Measurements from ENCODE around the gene SERPINB12. TPM values are rescaled to one million over a fixed set of nuclear protein-coding genes. Genes with fewer than 3 reads are reported as not detected.

Gene SERPINB12
- total RNA-seq, 4 donors from 2014 or later: 14.8 to 88.4 (median 79.5) TPM

DNA sequence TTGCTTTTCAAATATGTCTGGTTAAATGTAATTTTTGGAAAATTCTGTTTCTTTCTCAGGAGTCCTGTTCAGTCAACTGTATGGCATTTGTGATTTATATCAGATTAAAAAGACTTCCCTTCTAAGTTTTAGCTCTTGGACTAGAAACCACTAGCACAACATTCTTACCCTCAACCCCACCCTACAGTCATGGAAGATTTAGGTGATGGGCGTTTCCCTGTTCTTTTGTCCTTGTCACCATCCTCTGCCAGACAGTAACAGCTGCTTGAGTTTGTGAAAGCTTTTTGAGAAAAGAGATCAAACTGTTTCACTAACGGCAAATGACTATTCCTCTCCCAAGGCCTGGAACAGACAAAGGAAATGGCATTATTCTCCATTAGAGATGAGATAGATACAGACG, 33.6 kb upstream of the SERPINB12 start:
- peaks cover 7% of the 10 kb centered on the region for H3K4me1 ChIP-seq
- DNase-seq (ENCODE audit: low spot score in 2 of 2): no peak
- TF ChIP-seq EP300 (IDR thresholded peaks at IDR 0.05): no peak
- TF ChIP-seq, protein P1, sequence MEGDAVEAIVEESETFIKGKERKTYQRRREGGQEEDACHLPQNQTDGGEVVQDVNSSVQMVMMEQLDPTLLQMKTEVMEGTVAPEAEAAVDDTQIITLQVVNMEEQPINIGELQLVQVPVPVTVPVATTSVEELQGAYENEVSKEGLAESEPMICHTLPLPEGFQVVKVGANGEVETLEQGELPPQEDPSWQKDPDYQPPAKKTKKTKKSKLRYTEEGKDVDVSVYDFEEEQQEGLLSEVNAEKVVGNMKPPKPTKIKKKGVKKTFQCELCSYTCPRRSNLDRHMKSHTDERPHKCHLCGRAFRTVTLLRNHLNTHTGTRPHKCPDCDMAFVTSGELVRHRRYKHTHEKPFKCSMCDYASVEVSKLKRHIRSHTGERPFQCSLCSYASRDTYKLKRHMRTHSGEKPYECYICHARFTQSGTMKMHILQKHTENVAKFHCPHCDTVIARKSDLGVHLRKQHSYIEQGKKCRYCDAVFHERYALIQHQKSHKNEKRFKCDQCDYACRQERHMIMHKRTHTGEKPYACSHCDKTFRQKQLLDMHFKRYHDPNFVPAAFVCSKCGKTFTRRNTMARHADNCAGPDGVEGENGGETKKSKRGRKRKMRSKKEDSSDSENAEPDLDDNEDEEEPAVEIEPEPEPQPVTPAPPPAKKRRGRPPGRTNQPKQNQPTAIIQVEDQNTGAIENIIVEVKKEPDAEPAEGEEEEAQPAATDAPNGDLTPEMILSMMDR (IDR thresholded peaks at IDR 0.05): no peak
- no peak for TF ChIP-seq POLR2A (IDR thresholded peaks at IDR 0.05)
- no peak for TF ChIP-seq POLR2AphosphoS5 (IDR thresholded peaks at IDR 0.05)
- no peaks in the 10 kb centered on the region for H3K9me3 ChIP-seq
- 11% methylated on average over 3 of the region's 3 CpGs for WGBS
- no peak overlapping the region for H3K27ac ChIP-seq
- H3K4me3 ChIP-seq: no peak overlapping the region
- no peaks in the 10 kb centered on the region for H3K27me3 ChIP-seq
- peaks cover 10% of the 10 kb centered on the region for H3K36me3 ChIP-seq

GRCh38 chr18:63511285-63511684, 30.9 kb upstream of the SERPINB12 start:
- no peak for DNase-seq (ENCODE audit: low spot score in 2 of 2)
- H3K4me1 ChIP-seq: peaks cover 7% of the 10 kb centered on the region
- H3K27ac ChIP-seq: no peak overlapping the region
- no peaks in the 10 kb centered on the region for H3K9me3 ChIP-seq
- H3K4me3 ChIP-seq: no peak overlapping the region
- WGBS: 28% methylated on average over 7 of the region's 7 CpGs
- H3K27me3 ChIP-seq: no peaks in the 10 kb centered on the region
- no peak for TF ChIP-seq POLR2A (IDR thresholded peaks at IDR 0.05)
- TF ChIP-seq, protein P1 (IDR thresholded peaks at IDR 0.05): peak in 1 of 2 donors; percentile 40
- no peaks in the 10 kb centered on the region for H3K36me3 ChIP-seq

GRCh38 chr18:63514326-63514725, 27.8 kb upstream of the SERPINB12 start:
- TF ChIP-seq, protein P1 (IDR thresholded peaks at IDR 0.05): no peak
- TF ChIP-seq POLR2AphosphoS5 (IDR thresholded peaks at IDR 0.05) (no peak), EP300 (IDR thresholded peaks at IDR 0.05) (no peak), POLR2A (IDR thresholded peaks at IDR 0.05) (no peak)

GRCh38 chr18:63514888-63515678, 27.1 kb upstream of the SERPINB12 start:
- H3K27me3 ChIP-seq: no peaks in the 10 kb centered on the region
- H3K9me3 ChIP-seq: no peaks in the 10 kb centered on the region
- WGBS: 71% methylated on average over 9 of the region's 9 CpGs
- H3K36me3 ChIP-seq: no peaks in the 10 kb centered on the region
- H3K27ac ChIP-seq: no peak overlapping the region
- H3K4me3 ChIP-seq: no peak overlapping the region
- TF ChIP-seq POLR2AphosphoS5 (IDR thresholded peaks at IDR 0.05) (no peak), POLR2A (IDR thresholded peaks at IDR 0.05) (no peak), EP300 (IDR thresholded peaks at IDR 0.05) (no peak)
- TF ChIP-seq, protein P1 (IDR thresholded peaks at IDR 0.05): no peak
- H3K4me1 ChIP-seq: peaks cover 6% of the 10 kb centered on the region
- no peak for DNase-seq (ENCODE audit: low spot score in 2 of 2)

More at GRCh38 chr18:63514326-63514725, 27.8 kb upstream of the SERPINB12 start:
- DNase-seq (ENCODE audit: low spot score in 2 of 2): no peak
- no peaks in the 10 kb centered on the region for H3K27me3 ChIP-seq
- no peaks in the 10 kb centered on the region for H3K36me3 ChIP-seq
- WGBS: 76% methylated on average over 6 of the region's 6 CpGs
- no peaks in the 10 kb centered on the region for H3K9me3 ChIP-seq
- H3K27ac ChIP-seq: no peak overlapping the region
- H3K4me3 ChIP-seq: no peak overlapping the region
- H3K4me1 ChIP-seq: peaks cover 5% of the 10 kb centered on the region

DNA sequence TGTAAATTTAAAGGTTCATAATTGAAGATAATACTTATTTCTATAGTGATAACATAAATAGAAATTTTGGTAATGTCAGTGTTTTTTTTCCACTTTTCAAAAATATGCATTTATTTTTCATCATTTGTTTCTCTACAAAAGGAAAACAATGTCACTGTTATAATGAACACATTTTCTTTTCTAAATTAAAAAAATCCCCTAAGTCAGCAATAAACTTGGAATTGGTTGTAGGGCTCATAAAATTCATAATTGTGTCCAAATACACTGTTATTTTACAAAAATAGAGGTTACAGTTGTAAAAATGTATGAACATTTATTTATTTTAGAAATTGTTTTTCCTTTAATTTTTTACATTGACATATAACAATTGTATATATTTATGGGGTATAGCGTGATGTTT, 26.4 kb upstream of the SERPINB12 start:
- no peaks in the 10 kb centered on the region for H3K36me3 ChIP-seq
- no peaks in the 10 kb centered on the region for H3K9me3 ChIP-seq
- TF ChIP-seq EP300 (IDR thresholded peaks at IDR 0.05) (no peak), POLR2A (IDR thresholded peaks at IDR 0.05) (no peak), POLR2AphosphoS5 (IDR thresholded peaks at IDR 0.05) (no peak)
- TF ChIP-seq, protein P1 (IDR thresholded peaks at IDR 0.05): no peak
- no peak for DNase-seq (ENCODE audit: low spot score in 2 of 2)
- peaks cover 6% of the 10 kb centered on the region for H3K4me1 ChIP-seq
- no peaks in the 10 kb centered on the region for H3K27me3 ChIP-seq
- H3K27ac ChIP-seq: no peak overlapping the region
- no peak overlapping the region for H3K4me3 ChIP-seq
- WGBS: 87% methylated on average over 1 of the region's 1 CpG
